GM12878 (cell line): ENCODE measurements around the gene RGS14. TPM values are rescaled to one million over a fixed set of nuclear protein-coding genes. Genes with fewer than 3 reads are reported as not detected.

ENCODE experiments used
- ATAC-seq: fragments of 200-7000 bp; cut with Tn5 transposase; 3 replicates; pipeline ENCODE4 v1.9.1; 2020; ENCODE audit warnings: mild to moderate bottlenecking, moderate library complexity
- BruUV-seq: library from RNA; stranded (reverse); fragments of 400-500 nt; replicated peaks from 2 replicates; lab custom pipeline; 2021; lab: Mats Ljungman, UMichigan
- CTCF ChIA-PET: fragments of 300-600 bp; sonication (Branson Sonifier 250); formaldehyde crosslinking; extraction: SDS; loops from one replicate; lab custom pipeline; 2021; ENCODE audit warnings: inconsistent platforms; lab: Yijun Ruan, JAX
- POLR2A ChIA-PET: fragments of 350-600 bp; formaldehyde crosslinking; extraction: SDS; loops from one replicate; lab custom pipeline; 2021; ENCODE audit warnings: inconsistent platforms; lab: Charles Lee
- RAD21 ChIA-PET: fragments of 300-600 bp; sonication (Branson Sonifier 250); formaldehyde crosslinking; loops from one replicate; lab custom pipeline; 2023; ENCODE audit warnings: antibody characterized with exemption; ENCODE audit not compliant: unreplicated experiment; lab: Charles Lee
- SMC1A ChIA-PET: fragments of 300-600 bp; sonication (Branson Sonifier 250); formaldehyde crosslinking; loops from one replicate; lab custom pipeline; 2023; ENCODE audit not compliant: unreplicated experiment, uncharacterized antibody; lab: Charles Lee
- DNase-seq: peaks from one replicate; pipeline ENCODE4 v3.0.0-alpha.2; 2011; ENCODE audit warnings: low read depth, low spot score
- FAIRE-seq: peaks from 3 replicates; lab custom pipeline; 2011; peaks lifted over from hg19 to GRCh38; lab: Jason Lieb, UNC
- H2AFZ ChIP-seq: 2 replicates; pipeline ENCODE4 v1.6.0; 2011; ENCODE audit warnings: low read depth, low read length, control low read depth; ENCODE audit not compliant: control insufficient read depth
- H3K27ac ChIP-seq: 2 replicates; pipeline ENCODE4 v1.5.1; 2011; ENCODE audit warnings: control low read depth; ENCODE audit not compliant: control insufficient read depth, insufficient read depth
- H3K27me3 ChIP-seq, 2 experiments: replicated peaks in 1 of 2; 2 replicates each; pipeline versions ENCODE4 v1.6.0 to v1.6.1; 2011; ENCODE audit warnings: low read length in 1 of 2; ENCODE audit not compliant: control insufficient read depth in 2 of 2, insufficient read depth in 2 of 2
- H3K36me3 ChIP-seq, 2 experiments: 2 replicates each; pipeline ENCODE4 v1.5.1; 2011; ENCODE audit warnings: low read length in 1 of 2; ENCODE audit not compliant: control insufficient read depth in 2 of 2, insufficient read depth in 2 of 2
- H3K4me1 ChIP-seq: 2 replicates; pipeline ENCODE4 v1.6.1; 2011; ENCODE audit warnings: mild to moderate bottlenecking, low read length, moderate library complexity, mixed read lengths; ENCODE audit not compliant: control insufficient read depth, insufficient read depth
- H3K4me2 ChIP-seq: 2 replicates; pipeline ENCODE4 v1.6.0; 2011; ENCODE audit warnings: control low read depth; ENCODE audit not compliant: control insufficient read depth, insufficient read depth
- H3K4me3 ChIP-seq: fragments of 200-600 bp; sonication (generic); 2 replicates; pipeline ENCODE4 v1.5.1; 2016
- H3K79me2 ChIP-seq: 2 replicates; pipeline ENCODE4 v1.6.0; 2011; ENCODE audit warnings: low read length; ENCODE audit not compliant: control insufficient read depth, insufficient read depth
- H3K9ac ChIP-seq: 2 replicates; pipeline ENCODE4 v1.8.0; 2011; ENCODE audit warnings: low read length, control low read depth, mixed read lengths; ENCODE audit not compliant: control insufficient read depth, insufficient read depth
- H3K9me3 ChIP-seq: replicated peaks from 3 replicates; pipeline ENCODE4 v1.5.1; 2011; ENCODE audit warnings: mild to moderate bottlenecking, low read length; ENCODE audit not compliant: control insufficient read depth, insufficient read depth
- H4K20me1 ChIP-seq: 2 replicates; pipeline ENCODE4 v1.6.0; 2011; ENCODE audit not compliant: control insufficient read depth, insufficient read depth
- BACH1 ChIP-seq: fragments of 450-650 bp; IDR thresholded peaks from 2 replicates; pipeline ENCODE4 v1.6.1; 2017; ENCODE audit warnings: mild to moderate bottlenecking, borderline replicate concordance
- CREB1 ChIP-seq: IDR thresholded peaks from 2 replicates; pipeline ENCODE4 v1.6.1; 2012; ENCODE audit warnings: low read depth, mild to moderate bottlenecking, inconsistent platforms
- ELK1 ChIP-seq: IDR thresholded peaks from 2 replicates; pipeline ENCODE4 v1.6.1; 2012; ENCODE audit warnings: low read depth, low read length, improper control_type of control experiment
- MTA2 ChIP-seq: fragments of 450-650 bp; IDR thresholded peaks from 2 replicates; pipeline ENCODE4 v1.6.1; 2016; ENCODE audit warnings: low read depth, mild to moderate bottlenecking, moderate library complexity
- NBN ChIP-seq: fragments of 450-650 bp; IDR thresholded peaks from 2 replicates; pipeline ENCODE4 v1.6.1; 2016
- PML ChIP-seq: IDR thresholded peaks from 2 replicates; pipeline ENCODE4 v1.6.1; 2012; ENCODE audit warnings: low read length, inconsistent platforms
- RBBP5 ChIP-seq: fragments of 200-600 bp; sonication (generic); conservative IDR thresholded peaks from 2 replicates; pipeline ENCODE4 v1.6.1; 2016
- SRF ChIP-seq, 2 experiments: IDR thresholded peaks; 2 replicates each; pipeline ENCODE4 v1.6.1; 2011; ENCODE audit warnings: low read depth in 2 of 2, low read length in 2 of 2, mild to moderate bottlenecking in 1 of 2, moderate library complexity in 1 of 2
- TCF3 ChIP-seq: IDR thresholded peaks from 2 replicates; pipeline ENCODE4 v1.6.1; 2012; ENCODE audit warnings: low read depth, mild to moderate bottlenecking, low read length, borderline replicate concordance; ENCODE audit not compliant: insufficient read depth
- TCF7 ChIP-seq: IDR thresholded peaks from 2 replicates; pipeline ENCODE4 v1.6.1; 2014; ENCODE audit warnings: antibody characterized with exemption, borderline replicate concordance
- ZSCAN29 ChIP-seq: fragments of 450-650 bp; IDR thresholded peaks from 2 replicates; pipeline ENCODE4 v1.6.1; 2017; ENCODE audit warnings: mild to moderate bottlenecking, moderate library complexity
- WGBS: methylation state at CpG from one replicate; pipeline ENCODE4 v1.1.6; 2016; ENCODE audit warnings: low lambda C conversion rate; ENCODE audit not compliant: insufficient replicate concordance, insufficient coverage; ENCODE audit errors: missing lambda C conversion rate; 5-methylcytosine and 5-hydroxymethylcytosine counted together
- in situ Hi-C: fragments of 300-500 bp; cut with MboI; formaldehyde crosslinking; loops from 9 replicates; pipeline ENCODE4 v1.14.3; 2018; ENCODE audit warnings: mixed read lengths
- intact Hi-C: fragments of 100-400 bp; cut with micrococcal nuclease; formaldehyde crosslinking; loops from one replicate; pipeline ENCODE4 v1.14.2; 2022; ENCODE audit not compliant: unreplicated experiment
- polyA plus RNA-seq, 11 experiments: library from polyadenylated mRNA; depleted of rRNA in 4 of 11; unstranded in 6 of 11; stranded (reverse) in 5 of 11; fragments of >200 nt; fragmentation: Nextera tagmentation in 4 of 11; fragmentation: Illumina TruSeq in 1 of 11; extraction: Ambion mirVana in 4 of 11; extraction: Trizol in 1 of 11; gene quantifications; 1 replicate in 1 of 11; 2 replicates in 10 of 11; pipeline versions ENCODE4 v1.2.1 to v1.2.3, GENCODE V29; 2011 to 2016; ENCODE audit warnings: inconsistent platforms in 2 of 11, missing spikeins in 2 of 11, low read depth in 1 of 11
- total RNA-seq, 4 experiments: library from RNA; depleted of rRNA in 3 of 4; stranded (reverse); fragments of >200 nt in 3 of 4; fragmentation: Illumina TruSeq in 1 of 4; extraction: Trizol in 1 of 4; gene quantifications; 2 replicates each; pipeline versions ENCODE4 v1.2.1 to v1.2.3, GENCODE V29; 2013 to 2021

The RGS14 gene
- total and polyA plus RNA-seq, 10 of the 15 experiments (the other 5 are each of a cell fraction or from before 2014, with no cell fraction given) = 0.19 to 88.7 (median 54.8) TPM

- peaks cover 15% of the 10 kb centered on the region for H3K4me1 ChIP-seq
- POLR2A ChIA-PET = interaction anchor here (0.7 to 1.1 kb wide), 3 partner anchors 53 to 193 kb away, joined by 3 to 7 read pairs (median 4); no protein-coding TSS in a partner anchor
- FAIRE-seq (no peak), ATAC-seq (no peak), DNase-seq (no peak)
- intact Hi-C loops (no loop called here), in situ Hi-C loops (loop anchor here (5.0 kb wide), 1 partner anchor 131 kb away; the partner anchor contains the start of gene PRR7)
- SMC1A ChIA-PET = interaction anchor here (0.8 to 1.3 kb wide), 5 partner anchors 36 to 201 kb away, joined by 3 to 5 read pairs (median 3); no protein-coding TSS in a partner anchor
- H3K9ac ChIP-seq = no peak overlapping the region
- RAD21 ChIA-PET = interaction anchor here (0.7 to 4.8 kb wide), 3 partner anchors 68 to 839 kb away, joined by 3 to 35 read pairs (median 3); partner anchors contain the start of gene SLC34A1
- H3K36me3 ChIP-seq = no peaks in the 10 kb centered on the region; a peak in 1 of 4 replicates
- no peaks in the 10 kb centered on the region for H4K20me1 ChIP-seq
- TF ChIP-seq PML (no peak), TCF3 (no peak), RBBP5 (no peak), MTA2 (no peak), ZSCAN29 (no peak), NBN (no peak), BACH1 (no peak), SRF (IDR thresholded peaks at IDR 0.05; ENCODE audit: low read depth in 2 of 2, low read length in 2 of 2) (no peak), CREB1 (no peak), ELK1 (no peak), TCF7 (no peak)
- 82% methylated on average over 3 of the region's 3 CpGs for WGBS
- H3K9me3 ChIP-seq = peaks cover 7% of the 10 kb centered on the region
- H3K27me3 ChIP-seq = no peaks in the 10 kb centered on the region
- no peak overlapping the region for H3K27ac ChIP-seq
- no peak overlapping the region for H2AFZ ChIP-seq
- no peaks in the 10 kb centered on the region; the same call in 1 of the 2 replicates for H3K79me2 ChIP-seq
- CTCF ChIA-PET = interaction anchor here (0.7 to 5.8 kb wide), 7 partner anchors 12 to 202 kb away, joined by 3 to 88 read pairs (median 4); no protein-coding TSS in a partner anchor
- no peak overlapping the region for H3K4me3 ChIP-seq
- BruUV-seq = no TSS peak
- H3K4me2 ChIP-seq = no peak overlapping the region
These were observed 41.7 kb upstream of the RGS14 start for GRCh38 chr5:177316005-177316404.
